ENCODE data around the gene GBX1. TPM values are rescaled to one million over a fixed set of nuclear protein-coding genes. Genes with fewer than 3 reads are reported as not detected.

GBX1 gene
- total RNA-seq, 1 experiment from 2014 or later = not detected

GRCh38 chr7:151132461-151133205 lies 34.9 kb downstream of the GBX1 start:
- no peak overlapping the region for H3K4me3 Mint-ChIP-seq
- TF ChIP-seq CTCF (conservative IDR thresholded peaks at IDR 0.05) = no peak

More at GRCh38 chr7:151132461-151133205, 34.9 kb downstream of the GBX1 start:
- H2BK5ac ChIP-seq (ENCODE audit: insufficient read length, low read length) = no peak overlapping the region
- no peaks in the 10 kb centered on the region; a peak in 2 of 5 replicates for H3K9me3 Mint-ChIP-seq
- H2AFZ ChIP-seq (ENCODE audit: low read length) = no peak overlapping the region
- H3K27ac ChIP-seq (ENCODE audit: insufficient read length, low read depth, low read length) = no peak overlapping the region
- H3K4me1 ChIP-seq (ENCODE audit: insufficient read depth, low read length) = no peaks in the 10 kb centered on the region
- no peak overlapping the region for H4K5ac ChIP-seq (ENCODE audit: insufficient read length, low read depth, low read length)
- no peak overlapping the region for H3K18ac ChIP-seq (ENCODE audit: insufficient read length, low read depth, low read length)
- H3K56ac ChIP-seq (ENCODE audit: insufficient read length, low read depth, low read length) = no peak overlapping the region
- no peak overlapping the region for H2BK20ac ChIP-seq (ENCODE audit: low read depth, low read length, poor library complexity, severe bottlenecking)
- H4K8ac ChIP-seq (replicated peaks; ENCODE audit: insufficient read length, low read depth, low read length) = no peak overlapping the region
- peaks cover 27 to 63% (median 28%) of the 10 kb centered on the region in 3 experiments for H3K36me3 Mint-ChIP-seq (ENCODE audit: insufficient read depth in 1 of 3, low read depth in 3 of 3)
- H3K4me1 Mint-ChIP-seq = peaks cover 6% of the 10 kb centered on the region in 2 experiments; a peak in 3 of 4 replicates
- no peaks in the 10 kb centered on the region for H3K23me2 ChIP-seq (ENCODE audit: insufficient read length, low read depth, low read length, poor library complexity, severe bottlenecking)
- no peaks in the 10 kb centered on the region for H4K20me1 ChIP-seq (ENCODE audit: control insufficient read depth, insufficient read depth, insufficient read length)
- no peak overlapping the region for H3K14ac ChIP-seq (ENCODE audit: insufficient read depth, low read length)
- H2AK5ac ChIP-seq (ENCODE audit: insufficient read length, low read length) = no peak overlapping the region
- H3K79me2 ChIP-seq (ENCODE audit: insufficient read depth, low read length) = no peaks in the 10 kb centered on the region
- no peak overlapping the region for H2BK120ac ChIP-seq (ENCODE audit: low read depth, low read length, poor library complexity, severe bottlenecking)
- no peaks in the 10 kb centered on the region for H3K27me3 Mint-ChIP-seq (ENCODE audit: low read depth)
- H3K9ac ChIP-seq (ENCODE audit: extremely low read depth, insufficient read length, low read length) = no peak overlapping the region
- H3K4me2 ChIP-seq (ENCODE audit: insufficient read depth, insufficient read length, low read length) = no peak overlapping the region
- DNase-seq = no peak
- WGBS (ENCODE audit: extremely low coverage, insufficient read length, low lambda C conversion rate) = no CpG with 5 or more reads among the region's 21 CpGs
- no peak overlapping the region for H3T11ph ChIP-seq (ENCODE audit: low read length)
- H3K27me3 ChIP-seq (ENCODE audit: insufficient read depth, low read length) = no peaks in the 10 kb centered on the region
- H2BK12ac ChIP-seq (ENCODE audit: insufficient read length, low read depth, low read length) = no peak overlapping the region
- H3K23ac ChIP-seq (ENCODE audit: insufficient read length, low read depth, low read length) = no peak overlapping the region
- no peaks in the 10 kb centered on the region for H3K79me1 ChIP-seq (ENCODE audit: insufficient read depth, low read depth, low read length, poor library complexity, severe bottlenecking)
- H2BK15ac ChIP-seq (ENCODE audit: low read depth, low read length) = no peak overlapping the region
- H3K27ac Mint-ChIP-seq = no peak overlapping the region; a peak in 1 of 7 replicates
- H3K9me3 ChIP-seq (ENCODE audit: control insufficient read depth, low read depth, low read length) = no peaks in the 10 kb centered on the region
- H4K91ac ChIP-seq (ENCODE audit: insufficient read length, low read depth, low read length) = no peak overlapping the region
- no peak overlapping the region for H3K4ac ChIP-seq (ENCODE audit: low read depth, low read length)
